Medulla oblongata (tissue), 1 donor: Measurements from ENCODE around the gene GRM4.
A peak's percentile ranks its signal among the peaks of the same experiment; 100 is the strongest.
"Not testable (repeated sequence)": the region's sequence is repeated elsewhere in the genome, so short reads cannot be mapped to it uniquely, and the experiment has no call there.

ENCODE experiments used
- DNase-seq: peaks from one replicate; pipeline ENCODE4 v3.0.0-alpha.2; 2015; ENCODE audit errors: extremely low spot score

The GRM4 gene

GRCh38 chr6:34146021-34146782, at the start of gene GRM4:
Gene GRM4, minus strand, starts transcription at chr6:34146087. Its CDS starts 12,591 bp downstream, at chr6:34133496.
- no peak for DNase-seq

GRCh38 chr6:34194772-34195171, 48.9 kb upstream of the GRM4 start:
- DNase-seq = no peak

- no peak for DNase-seq
Measured at GRCh38 chr6:34190504-34191122, 44.7 kb upstream of the GRM4 start.

GRCh38 chr6:34189806-34190503, 44.1 kb upstream of the GRM4 start:
- peak; percentile 28 for DNase-seq

GRCh38 chr6:34184726-34185125, 38.8 kb upstream of the GRM4 start:
- not testable (repeated sequence) for DNase-seq

- DNase-seq = peak; percentile 21
Measured at GRCh38 chr6:34182751-34183531, 37.1 kb upstream of the GRM4 start.

- DNase-seq = no peak
Measured at GRCh38 chr6:34181908-34182307, 36.0 kb upstream of the GRM4 start.

- DNase-seq = no peak
Measured at GRCh38 chr6:34179106-34179720, 33.3 kb upstream of the GRM4 start.

GRCh38 chr6:34178357-34179105, 32.6 kb upstream of the GRM4 start:
- no peak for DNase-seq

GRCh38 chr6:34177181-34177591, 31.3 kb upstream of the GRM4 start:
- no peak for DNase-seq

- DNase-seq = no peak
Measured at GRCh38 chr6:34176261-34177031, 30.6 kb upstream of the GRM4 start.

GRCh38 chr6:34174846-34175399, 29.0 kb upstream of the GRM4 start:
- DNase-seq = no peak

- no peak for DNase-seq
Measured at GRCh38 chr6:34172961-34173775, 27.3 kb upstream of the GRM4 start.

- DNase-seq = no peak
Measured at GRCh38 chr6:34170346-34170745, 24.5 kb upstream of the GRM4 start.

GRCh38 chr6:34169897-34170296, 24.0 kb upstream of the GRM4 start:
- no peak for DNase-seq

GRCh38 chr6:34161857-34162515, 16.1 kb upstream of the GRM4 start:
- DNase-seq = no peak

GRCh38 chr6:34159844-34160243, 14.0 kb upstream of the GRM4 start:
- no peak for DNase-seq

- DNase-seq = no peak
Measured at GRCh38 chr6:34158876-34159275, 13.0 kb upstream of the GRM4 start.
